D721Med (cell line): Measurements from ENCODE around the gene STRN4.
"Not testable (repeated sequence)": the region's sequence is repeated elsewhere in the genome, so short reads cannot be mapped to it uniquely, and the experiment has no call there.

ENCODE experiments used
- DNase-seq: peaks from one replicate; pipeline ENCODE4 v3.0.0; 2011; ENCODE audit warnings: low spot score; ENCODE audit not compliant: insufficient read length
- FAIRE-seq: peaks from 2 replicates; lab custom pipeline; 2011; peaks lifted over from hg19 to GRCh38; lab: Jason Lieb, UNC
- TF ChIP-seq, protein P1 (sequence below): IDR thresholded peaks from 2 replicates; pipeline ENCODE4 v1.5.1; 2012; ENCODE audit warnings: mild to moderate bottlenecking, control low read depth; ENCODE audit not compliant: insufficient read depth; ENCODE audit errors: missing control alignments

Gene STRN4

GRCh38 chr19:46772170-46773017, 26.1 kb upstream of the STRN4 start:
- DNase-seq (no peak), FAIRE-seq (no peak)
- TF ChIP-seq, protein P1, sequence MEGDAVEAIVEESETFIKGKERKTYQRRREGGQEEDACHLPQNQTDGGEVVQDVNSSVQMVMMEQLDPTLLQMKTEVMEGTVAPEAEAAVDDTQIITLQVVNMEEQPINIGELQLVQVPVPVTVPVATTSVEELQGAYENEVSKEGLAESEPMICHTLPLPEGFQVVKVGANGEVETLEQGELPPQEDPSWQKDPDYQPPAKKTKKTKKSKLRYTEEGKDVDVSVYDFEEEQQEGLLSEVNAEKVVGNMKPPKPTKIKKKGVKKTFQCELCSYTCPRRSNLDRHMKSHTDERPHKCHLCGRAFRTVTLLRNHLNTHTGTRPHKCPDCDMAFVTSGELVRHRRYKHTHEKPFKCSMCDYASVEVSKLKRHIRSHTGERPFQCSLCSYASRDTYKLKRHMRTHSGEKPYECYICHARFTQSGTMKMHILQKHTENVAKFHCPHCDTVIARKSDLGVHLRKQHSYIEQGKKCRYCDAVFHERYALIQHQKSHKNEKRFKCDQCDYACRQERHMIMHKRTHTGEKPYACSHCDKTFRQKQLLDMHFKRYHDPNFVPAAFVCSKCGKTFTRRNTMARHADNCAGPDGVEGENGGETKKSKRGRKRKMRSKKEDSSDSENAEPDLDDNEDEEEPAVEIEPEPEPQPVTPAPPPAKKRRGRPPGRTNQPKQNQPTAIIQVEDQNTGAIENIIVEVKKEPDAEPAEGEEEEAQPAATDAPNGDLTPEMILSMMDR, result no peak

- not testable (repeated sequence) for DNase-seq, FAIRE-seq
These were observed 22.5 kb upstream of the STRN4 start for GRCh38 chr19:46768746-46769145.

DNA sequence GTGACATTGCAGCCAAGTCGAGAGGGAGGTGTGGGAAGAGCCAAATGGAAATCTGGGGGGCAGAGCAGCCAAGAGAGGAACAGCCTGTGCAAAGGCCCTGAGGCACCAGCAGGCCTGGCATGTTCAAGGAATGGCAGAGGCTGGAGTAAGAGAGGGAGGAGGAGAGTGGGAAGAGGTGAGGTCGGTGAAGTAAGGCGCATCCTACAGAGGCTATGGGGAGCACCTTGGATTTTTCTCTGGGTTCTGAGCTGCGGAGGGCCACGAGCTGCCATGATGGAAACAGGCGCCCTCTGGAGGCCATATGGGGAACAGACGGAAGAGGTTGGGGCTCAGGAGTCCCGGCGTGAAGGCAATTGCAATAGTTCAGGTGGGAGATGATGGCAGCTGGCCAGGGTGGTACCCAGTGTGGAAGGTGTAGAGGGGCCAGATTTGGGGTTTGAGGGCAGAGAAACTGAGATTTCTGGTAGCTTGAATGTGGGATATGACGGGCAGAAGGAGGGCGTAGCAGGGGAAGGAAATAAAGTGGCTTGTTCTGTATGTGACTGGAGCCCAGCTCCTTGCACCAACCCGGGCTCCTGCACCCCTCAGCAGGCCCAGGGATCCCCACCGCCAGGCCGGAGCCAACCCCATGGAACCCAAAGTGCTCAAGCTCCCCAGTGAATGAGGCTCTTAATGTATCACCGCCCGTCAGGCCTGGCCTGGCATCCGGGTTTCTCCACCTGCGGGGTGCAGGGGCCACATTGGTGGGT, 20.5 kb upstream of the STRN4 start:
- TF ChIP-seq, protein P1, result peak; percentile 62
- no peak for FAIRE-seq
- no peak for DNase-seq

GRCh38 chr19:46764817-46765291, 18.6 kb upstream of the STRN4 start:
- DNase-seq (no peak), FAIRE-seq (no peak)

DNA sequence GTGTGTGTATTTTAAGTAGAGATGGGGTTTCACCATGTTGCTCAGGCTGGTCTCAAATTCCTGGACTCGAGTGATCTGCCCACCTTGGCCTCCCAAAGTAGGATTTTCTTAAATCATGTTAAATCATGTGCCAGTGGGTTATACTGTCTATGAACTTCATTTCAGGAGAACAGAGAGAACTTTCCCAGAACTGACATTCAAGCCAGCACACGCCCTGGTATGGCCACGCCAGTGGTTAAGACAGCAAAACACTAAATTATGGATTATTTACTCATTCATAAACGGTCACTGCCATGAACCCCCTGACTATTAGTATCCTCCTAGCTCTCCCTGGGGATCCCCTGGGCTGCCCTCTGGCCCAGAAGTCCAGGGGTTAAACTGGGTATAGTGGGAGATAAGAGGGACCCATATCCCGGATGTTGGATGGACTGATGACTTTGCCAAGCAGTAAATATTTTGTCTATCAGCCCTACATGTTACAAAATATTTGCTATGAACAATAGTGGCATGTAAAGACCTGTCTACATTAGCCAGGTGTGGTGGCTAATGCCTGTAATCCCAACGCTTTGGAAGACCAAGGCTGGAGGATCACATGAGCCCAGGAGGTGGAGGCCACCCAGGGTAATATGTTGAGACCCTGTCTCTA, 16.1 kb upstream of the STRN4 start:
- no peak for DNase-seq

More at GRCh38 chr19:46764817-46765291, 18.6 kb upstream of the STRN4 start:
- TF ChIP-seq, protein P1, result no peak

GRCh38 chr19:46761418-46761831, 15.2 kb upstream of the STRN4 start:
- TF ChIP-seq, protein P1, result no peak
- no peak for DNase-seq
- no peak for FAIRE-seq

More for the DNA sequence above, 16.1 kb upstream of the STRN4 start:
- TF ChIP-seq, protein P1, result no peak
- FAIRE-seq, result no peak

DNA sequence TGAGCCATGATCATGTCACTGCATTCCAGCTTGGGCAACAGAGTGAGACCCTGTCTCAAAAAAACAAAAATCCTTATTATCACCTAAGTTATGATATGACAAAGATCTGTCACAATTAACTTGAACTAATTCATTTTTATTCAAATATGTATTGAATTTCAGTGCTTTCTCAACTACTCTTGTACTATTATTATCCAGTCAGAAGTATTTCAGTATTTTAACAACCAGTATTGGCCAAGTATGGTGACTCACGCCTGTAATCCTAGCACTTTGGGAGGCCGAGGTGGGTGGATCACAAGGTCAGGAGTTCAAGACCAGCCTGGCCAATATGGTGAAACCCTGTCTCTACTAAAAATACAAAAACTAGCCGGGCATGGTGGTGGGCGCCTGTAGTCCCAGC, 14.6 kb upstream of the STRN4 start:
- DNase-seq, FAIRE-seq: not testable (repeated sequence)
